Muscle of arm (tissue), 12 donors: Measurements from ENCODE around the gene TMTC4. TPM values are rescaled to one million over a fixed set of nuclear protein-coding genes. Genes with fewer than 3 reads are reported as not detected.
"Not testable (repeated sequence)": the region's sequence is repeated elsewhere in the genome, so short reads cannot be mapped to it uniquely, and the experiment has no call there.

Source experiments
- DNase-seq: peaks from one replicate; pipeline ENCODE4 v3.0.0-alpha.2; 2013
- polyA plus RNA-seq, 12 donors: library from polyadenylated mRNA; unstranded; fragments of 120-200 nt; gene quantifications; one replicate each; pipeline ENCODE4 v1.2.1, GENCODE V29; 2013; ENCODE audit not compliant: insufficient read length in 12 of 12

The TMTC4 gene
- polyA plus RNA-seq, 12 donors = 14.6 to 30.8 (median 16.8) TPM; not detected in 1

DNA sequence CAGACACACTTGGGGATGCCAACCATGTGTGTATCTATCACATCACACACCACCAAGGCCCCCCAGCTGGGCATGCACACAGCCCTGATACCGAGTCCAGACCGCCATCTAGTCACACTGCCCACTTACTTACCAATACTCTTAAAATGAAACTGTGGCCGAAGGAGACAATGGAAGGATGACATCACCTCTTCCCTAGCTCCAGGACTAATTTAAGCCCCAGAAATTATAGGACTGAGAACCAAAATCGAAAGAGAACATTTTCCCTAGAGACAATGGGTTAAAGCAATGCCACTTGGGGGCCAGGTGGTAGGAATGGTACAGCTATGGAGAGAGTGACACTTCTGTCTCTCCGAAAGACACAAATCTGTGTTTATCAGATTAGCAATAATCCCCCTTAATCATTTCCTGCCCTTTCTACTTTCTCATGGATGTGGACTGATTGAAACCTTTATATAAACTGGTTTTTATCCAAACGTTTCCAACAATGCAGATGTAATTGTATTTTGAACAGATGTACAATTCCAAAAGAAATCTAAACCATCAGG is 85.3 kb downstream of the TMTC4 start:
- no peak for DNase-seq

DNA sequence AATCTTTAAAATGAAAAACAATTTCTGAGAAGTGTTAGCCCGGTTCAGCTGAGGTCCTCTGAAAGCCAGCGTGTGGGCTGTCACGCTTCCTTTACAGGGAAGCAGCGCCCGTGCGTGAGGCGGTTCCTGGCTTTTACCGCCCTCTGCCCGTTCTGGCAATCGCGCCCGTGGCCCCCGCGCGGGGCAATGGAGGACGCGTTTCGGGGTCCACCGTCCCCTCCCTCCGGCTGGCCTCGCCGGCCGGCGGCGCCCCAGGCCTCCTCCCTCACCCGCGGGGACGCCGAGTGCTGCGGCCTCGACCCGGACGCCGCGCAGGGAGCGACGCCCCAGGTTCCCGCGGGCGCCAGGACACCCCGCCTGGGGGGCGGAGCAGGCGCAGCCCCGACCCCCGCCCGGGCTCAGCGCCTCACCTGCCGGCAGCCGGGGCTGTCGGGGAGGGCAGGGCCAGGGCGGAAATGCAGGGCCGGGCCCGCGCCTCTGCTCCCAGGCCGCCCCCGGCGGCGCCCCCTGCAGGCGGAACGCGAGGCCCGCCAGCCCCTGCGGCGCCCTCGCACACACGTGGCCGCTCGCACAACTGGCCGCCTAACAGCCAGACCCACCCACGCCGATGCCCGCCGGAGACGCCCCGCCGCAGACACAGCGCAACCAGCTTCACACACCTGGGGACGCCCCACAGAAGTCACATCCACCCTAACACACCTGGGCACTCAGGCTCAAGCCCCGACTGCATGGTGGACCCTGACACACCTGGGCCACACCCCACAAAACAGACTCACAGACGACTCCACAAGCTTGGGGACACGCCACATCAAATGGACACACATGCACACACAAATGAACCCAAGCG is 86.0 kb downstream of the TMTC4 start, which contains the start of gene GGACT:
GGACT (minus strand) TSS at position 459 of the 847 bp plus-strand sequence. CDS start 56,198 bp downstream, outside the sequence.
- DNase-seq = peak; percentile 48

DNA sequence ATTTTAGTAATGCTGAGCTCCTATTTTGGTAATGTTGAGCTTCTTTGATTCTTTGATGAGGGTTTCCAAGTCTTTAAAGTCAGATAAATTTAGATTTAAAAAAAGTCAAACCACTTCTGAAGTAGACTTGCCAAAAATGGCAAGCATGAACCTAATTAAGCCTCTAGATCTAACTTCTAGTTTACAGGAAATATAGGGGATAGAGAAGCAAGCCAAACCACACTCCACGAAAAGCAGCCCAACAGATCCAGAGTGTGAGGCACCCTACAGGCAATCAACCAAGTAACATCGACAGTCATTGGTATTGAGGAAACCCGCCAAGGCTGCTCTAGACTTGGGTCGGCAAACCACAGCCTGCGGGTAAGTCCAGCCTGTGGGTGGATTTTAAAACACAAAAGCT is 89.7 kb downstream of the TMTC4 start:
- DNase-seq = no peak

DNA sequence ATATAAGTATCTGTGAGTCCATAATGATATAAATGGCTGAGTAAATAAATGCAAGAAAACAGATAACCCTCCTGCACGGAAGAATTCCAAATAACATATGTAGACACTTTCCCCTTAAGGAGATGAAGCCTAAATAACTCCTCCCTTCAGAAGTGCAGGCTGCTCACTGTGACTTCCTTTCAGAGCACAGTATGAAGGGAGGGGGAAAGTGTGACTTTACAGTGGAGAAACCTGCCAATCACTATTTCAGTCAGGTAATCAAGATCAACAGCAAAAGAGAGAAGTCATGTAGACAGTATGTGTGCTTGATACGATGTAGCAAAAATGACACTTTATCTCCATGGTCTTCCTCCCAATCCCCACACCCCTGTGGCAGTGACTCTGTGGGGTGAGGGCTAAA is 93.1 kb downstream of the TMTC4 start:
- no peak for DNase-seq

DNA sequence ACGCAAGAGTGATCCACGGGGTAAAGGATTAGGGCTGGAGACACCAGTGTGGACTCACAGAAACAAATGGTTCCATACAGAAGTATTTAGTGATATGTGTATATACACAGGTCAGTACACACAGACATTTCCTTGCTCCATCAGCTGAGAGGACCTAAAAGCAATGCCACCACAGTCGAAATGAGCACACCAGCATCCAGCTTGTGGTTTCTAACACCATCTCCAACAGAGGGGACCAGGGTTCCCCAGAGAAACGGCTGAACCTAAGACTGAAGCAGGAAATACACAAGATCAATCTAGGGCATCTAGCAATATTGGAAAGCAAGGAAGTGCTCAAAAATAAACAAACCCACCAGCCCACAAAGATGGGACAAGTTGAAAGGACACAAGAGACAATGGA is 93.6 kb downstream of the TMTC4 start:
- no peak for DNase-seq

DNA sequence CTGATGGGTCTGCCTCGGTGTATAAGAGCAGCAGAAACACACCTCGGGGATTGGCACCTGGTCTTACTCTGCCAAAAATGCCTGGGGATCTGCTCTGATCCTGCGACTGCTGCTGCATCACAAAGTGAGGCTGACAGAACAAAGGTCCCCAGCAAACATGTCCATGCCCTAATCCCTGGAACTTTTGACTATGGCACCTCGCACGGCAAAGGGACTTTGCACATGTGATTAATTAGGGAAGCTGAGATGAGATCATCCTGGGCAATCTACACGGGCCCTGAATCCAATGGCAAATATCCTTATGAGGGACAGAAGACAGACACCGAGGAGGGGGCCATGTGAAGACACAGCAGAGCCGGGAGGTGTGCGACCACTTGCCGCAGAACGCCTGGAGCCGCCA is 94.5 kb downstream of the TMTC4 start:
- no peak for DNase-seq

DNA sequence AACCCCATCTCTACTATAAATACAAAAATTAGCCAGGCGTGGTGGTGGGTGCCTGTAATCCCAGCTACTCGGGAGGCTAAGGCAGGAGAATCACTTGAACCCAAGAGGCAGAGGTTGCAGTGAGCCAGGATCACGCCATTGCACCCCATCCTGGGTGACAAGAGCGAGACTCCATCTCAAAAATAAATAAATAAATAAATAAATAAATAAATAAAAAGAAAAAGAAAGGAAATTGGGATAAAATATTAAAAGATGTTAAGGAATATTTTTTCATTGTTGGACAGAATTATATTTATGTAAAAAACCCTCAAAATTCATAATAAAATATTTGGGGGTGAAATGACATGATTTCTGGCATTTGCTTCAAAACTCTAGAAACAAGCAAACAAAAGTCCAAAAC is 97.4 kb downstream of the TMTC4 start:
- DNase-seq = not testable (repeated sequence)

DNA sequence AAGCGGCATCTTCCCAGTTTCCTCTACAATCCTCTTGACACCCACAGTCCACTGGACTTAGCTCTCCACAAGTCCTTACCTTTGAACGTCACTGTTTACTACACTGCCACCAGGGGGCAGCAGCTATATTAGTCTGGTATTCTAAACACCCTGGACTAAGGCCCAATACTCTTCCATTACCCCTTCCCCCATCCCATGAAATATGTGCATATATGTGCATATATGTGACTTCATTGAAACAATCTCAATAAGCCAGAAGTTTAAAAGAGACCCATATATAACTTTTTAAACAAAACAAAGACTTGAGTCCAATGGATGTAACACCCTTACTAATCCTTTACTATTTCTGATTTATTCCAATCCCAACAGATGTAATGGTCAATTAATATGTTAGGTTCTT is 101.5 kb downstream of the TMTC4 start:
- peak; percentile 27 for DNase-seq

DNA sequence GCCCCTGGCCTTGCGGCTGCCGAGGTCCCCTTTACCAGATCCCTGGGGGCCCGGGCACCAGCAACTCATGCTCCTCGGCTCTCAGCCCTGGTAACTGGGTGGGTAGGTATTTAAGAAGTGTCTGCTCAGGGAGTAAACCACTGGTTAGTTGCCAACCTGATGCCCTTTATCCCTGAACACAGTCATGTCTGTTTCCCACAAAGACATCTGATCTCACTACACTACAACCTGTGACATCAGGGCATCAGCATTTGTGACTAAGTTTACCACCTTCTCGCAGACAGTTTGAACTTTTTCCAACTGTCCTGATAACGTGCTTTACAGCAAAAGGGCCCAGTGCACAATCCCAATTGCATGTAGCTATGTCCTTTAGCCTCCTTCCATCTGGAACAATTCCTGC is 108.1 kb downstream of the TMTC4 start:
- no peak for DNase-seq

DNA sequence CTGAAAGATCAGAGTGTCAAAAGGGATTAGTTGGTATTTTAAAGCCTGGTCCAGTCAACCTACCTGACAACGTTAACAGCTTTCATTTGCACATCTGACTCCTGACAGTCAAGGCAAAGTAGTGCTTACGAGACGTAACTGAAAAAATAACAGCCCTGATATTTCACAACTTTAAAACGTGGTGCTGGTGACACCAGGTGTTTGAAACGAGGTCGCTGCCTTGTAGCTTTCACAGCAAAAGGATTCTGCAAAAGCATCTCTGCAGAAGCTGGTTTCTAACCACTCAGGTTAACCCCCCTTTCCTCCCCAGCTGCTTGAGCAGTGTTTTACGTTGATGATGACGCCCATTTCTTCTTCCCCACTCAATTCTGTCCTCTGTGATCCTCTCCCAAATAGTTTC is 109.3 kb downstream of the TMTC4 start:
- no peak for DNase-seq

DNA sequence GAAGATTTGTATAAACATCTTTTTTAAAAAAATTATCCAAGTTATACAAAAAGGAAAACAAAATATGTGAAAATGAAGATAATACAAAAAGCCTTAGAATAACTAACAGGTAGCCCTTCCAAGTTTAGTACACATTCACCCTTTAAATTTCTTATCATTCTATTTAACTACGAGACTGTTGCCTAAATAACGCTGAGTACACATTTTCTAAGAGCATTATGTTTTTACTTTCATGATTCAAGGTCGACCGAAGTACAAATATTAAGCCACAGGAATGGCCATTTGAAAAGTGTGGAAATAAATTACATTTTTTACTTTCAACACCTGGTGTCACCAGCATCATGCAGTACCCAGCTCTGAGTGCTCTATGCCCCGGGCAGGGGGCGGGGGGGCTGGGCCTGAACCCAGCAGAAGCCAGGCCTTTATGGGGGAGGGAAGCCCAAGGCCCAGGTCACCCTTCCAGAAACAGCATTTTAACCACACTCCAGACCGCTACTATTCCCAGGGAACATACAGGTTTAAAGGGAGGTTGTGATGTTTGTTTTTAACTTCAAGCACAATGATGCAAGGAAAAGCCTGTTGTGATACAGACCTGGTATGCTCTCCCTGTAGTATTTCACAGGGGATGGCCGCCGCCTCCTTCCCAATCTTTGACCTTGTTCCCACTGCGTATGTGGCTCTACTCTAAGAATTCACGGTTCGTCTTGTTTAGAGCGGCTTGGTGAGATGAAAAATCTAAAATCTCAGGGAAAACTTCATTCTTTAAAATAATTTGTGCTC is 110.0 kb downstream of the TMTC4 start:
- no peak for DNase-seq

DNA sequence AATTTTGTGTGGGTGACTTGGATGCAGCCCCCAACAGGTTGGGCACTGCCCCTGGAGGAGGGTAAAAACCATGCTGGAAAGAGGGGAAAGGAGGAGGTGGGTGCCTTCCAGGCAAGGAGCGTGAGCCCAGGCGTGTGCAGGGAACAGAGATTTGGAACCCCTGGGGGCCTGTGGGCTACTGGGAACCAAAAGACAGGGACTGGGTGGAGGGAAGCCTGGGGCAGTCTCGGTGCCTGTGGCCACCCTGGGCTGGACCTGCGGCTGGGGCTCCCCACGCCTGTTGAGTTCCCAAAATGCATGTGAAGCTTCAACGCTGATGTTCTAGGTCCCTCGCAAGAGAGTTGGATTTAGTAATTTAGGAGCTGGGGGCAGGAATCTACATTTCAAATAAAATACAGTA is 110.8 kb downstream of the TMTC4 start:
- DNase-seq = no peak

DNA sequence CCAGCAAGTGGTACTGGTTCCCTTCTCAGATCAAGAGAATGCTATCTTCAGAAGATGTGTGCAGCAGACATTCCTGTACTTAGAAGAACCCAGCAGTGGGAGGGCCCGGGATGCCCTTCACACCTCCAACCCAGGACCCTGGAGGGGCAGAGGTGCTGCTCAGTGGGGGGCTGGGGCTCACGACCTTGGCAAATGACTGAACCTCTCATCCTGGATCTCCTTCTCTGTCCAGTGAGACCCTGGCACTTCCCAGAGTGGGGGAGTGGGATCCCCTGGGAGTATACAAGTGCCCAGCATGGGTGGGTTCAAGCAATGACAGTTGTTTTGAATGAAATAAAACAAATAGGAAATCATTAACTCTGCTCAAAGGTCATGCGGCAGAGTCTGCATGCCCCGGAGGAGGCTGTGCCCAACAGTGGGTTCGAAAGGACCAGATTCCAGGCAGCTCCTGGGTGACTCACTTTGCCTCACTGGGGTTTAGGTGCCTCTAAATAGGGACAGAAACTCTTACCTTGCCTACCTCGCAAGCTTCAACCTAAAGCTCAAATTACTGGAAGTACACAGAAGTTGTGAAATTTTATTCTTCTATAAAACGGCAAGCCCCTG is 112.9 kb downstream of the TMTC4 start:
- DNase-seq = no peak

DNA sequence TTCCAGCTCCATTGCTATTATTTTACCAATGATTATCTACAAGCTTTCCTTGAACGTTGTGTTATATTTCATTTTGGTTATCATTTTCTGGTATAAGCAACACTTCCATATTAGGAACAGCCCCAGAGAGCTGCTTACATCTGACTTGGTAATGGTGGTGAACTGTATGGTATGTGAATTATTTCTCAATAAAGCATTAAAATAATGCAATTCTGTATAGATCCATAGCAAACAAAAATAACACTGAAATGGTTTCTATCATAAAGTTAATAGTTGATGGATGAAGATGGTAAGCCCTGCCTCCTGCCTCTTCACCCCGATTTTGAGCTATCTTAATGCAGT is 113.5 kb downstream of the TMTC4 start:
- no peak for DNase-seq

DNA sequence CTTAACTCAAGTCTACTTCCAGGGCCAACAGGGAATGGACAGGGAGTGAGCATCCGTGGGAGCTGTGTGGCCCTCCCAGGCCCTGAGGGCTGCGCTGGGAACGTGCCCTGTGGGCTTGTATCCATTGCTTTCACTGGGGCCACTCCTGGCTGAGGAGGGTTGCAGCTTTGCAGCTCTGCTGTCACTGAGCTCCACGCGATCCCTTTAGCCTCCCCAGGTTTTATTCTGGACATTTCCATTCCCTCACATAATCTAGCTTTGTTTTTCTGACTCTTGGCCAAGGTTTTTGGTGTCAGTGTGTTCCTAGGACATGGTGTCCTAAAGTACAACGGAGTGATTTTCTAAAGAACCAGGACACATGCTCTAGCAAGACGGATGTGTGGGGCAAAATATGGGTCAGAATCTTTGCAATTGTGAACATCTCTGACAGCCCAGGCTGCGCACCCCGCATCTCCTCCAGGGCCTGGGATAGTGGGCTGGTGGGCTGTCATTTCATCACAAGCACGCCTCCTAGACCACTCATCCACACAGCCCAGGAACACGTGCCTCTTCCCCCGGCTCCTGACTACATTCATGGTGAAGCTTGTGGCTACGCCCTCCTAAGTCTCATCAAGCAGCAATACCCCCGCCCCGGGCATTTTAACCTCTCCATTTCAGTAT is 114.0 kb downstream of the TMTC4 start:
- no peak for DNase-seq

DNA sequence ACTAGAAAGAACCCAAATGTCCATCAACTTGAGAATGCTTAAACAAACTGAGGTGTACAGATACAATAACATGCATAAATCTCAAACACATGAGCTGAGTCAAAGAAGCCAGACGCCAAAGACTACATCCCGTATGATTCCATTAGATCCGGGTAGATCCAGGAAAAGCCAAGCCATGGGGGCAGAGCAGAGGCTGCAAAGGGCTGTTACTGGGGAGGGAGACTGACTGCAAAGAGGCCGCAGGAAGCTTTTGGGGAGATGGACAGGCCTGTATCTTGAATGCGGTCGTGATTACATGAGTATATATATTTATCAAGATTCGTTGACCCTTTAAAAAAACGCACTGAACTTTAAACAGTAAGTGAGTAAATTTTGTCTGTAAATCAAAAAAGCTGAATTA is 114.7 kb downstream of the TMTC4 start:
- no peak for DNase-seq

Other genes with a start within 250 kb of the TMTC4 start
- gene GGACT, start 86.0 kb downstream of the TMTC4 start, polyA plus RNA-seq = 1 to 10 TPM in 10 of 12 donors, not detected in 2; 1.5 to 4.4 (median 2.7) TPM